HG03097 (cell line): Measurements from ENCODE around the gene DOK7.
"Not testable (repeated sequence)": the region's sequence is repeated elsewhere in the genome, so short reads cannot be mapped to it uniquely, and the experiment has no call there.

Experiments used
- ATAC-seq: cut with Tn5 transposase; IDR thresholded peaks from one replicate; pipeline ENCODE4 v1.9.1; 2021; ENCODE audit not compliant: unreplicated experiment, low FRiP score

The DOK7 gene

DNA sequence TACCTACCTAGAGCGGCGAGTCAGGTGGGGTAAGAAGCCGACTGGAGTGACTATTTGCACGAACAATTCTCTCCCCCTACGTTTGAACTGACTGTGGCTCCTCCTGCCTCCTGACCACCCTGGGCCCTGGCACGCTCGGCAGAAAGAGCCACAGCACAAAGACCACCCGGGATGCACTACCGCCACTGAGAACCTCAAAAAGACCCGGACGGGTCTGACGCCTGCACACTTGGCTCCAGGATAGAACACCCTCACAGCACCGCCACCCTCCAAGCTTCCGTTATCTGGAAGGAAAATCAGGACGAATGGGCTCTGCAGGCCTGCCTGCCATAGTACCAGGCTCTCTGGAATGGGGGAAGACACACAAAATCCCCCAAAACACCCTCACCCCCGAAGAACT is 66.9 kb downstream of the DOK7 start:
- ATAC-seq: no peak

- no peak for ATAC-seq
Measured at GRCh38 chr4:3530663-3531254, 67.7 kb downstream of the DOK7 start.

GRCh38 chr4:3531318-3531878 is 68.3 kb downstream of the DOK7 start:
- no peak for ATAC-seq

DNA sequence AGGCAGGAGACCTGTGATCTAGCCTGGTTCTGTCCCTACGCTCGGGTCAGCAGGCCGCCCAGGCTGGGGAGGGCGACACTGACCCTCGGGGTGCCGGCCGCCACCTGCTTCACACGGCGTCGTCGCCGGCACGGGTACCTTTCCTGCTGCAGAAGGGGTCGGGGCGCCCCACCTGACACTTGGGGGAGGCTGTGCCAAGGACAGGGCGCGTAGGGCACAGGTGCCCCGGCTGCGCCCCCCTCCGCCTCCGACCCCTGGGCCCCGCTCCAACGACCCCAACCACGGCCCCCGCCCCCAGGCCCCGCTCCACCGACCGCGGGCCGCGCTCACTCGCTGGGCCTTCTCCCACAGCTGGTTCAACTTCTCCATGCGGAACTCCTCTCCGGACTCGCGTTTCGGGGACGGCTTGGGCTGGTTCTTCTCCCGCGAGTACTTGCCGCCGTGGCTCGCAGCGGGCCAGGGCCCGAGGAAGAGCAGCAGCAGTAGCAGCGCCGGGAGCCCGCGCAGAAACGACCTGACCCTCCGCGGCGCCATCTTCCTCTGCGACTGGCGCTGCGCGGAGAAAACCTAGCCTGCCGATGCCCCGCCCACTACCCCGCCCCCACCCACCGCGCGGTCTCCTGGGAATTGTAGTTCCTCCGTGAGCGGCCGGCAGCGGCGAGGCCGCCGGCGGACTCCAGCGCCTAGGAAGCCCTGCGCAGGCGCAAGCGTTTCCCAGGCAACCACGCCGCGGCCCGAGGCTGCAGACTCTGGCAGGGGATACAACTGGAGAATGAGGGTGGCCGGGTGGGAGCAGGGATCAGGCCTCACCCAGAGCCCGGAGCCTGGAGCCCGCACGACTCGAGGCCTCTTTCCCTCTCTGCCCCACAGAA is 69.0 kb downstream of the DOK7 start, which contains the start of gene LRPAP1:
TSS of gene LRPAP1 (minus strand) at position 544 of the 872 bp plus-strand sequence. CDS start at position 534, 10 bp downstream.
- ATAC-seq: peak; percentile 65

GRCh38 chr4:3532751-3533422 is 69.8 kb downstream of the DOK7 start:
- no peak for ATAC-seq

DNA sequence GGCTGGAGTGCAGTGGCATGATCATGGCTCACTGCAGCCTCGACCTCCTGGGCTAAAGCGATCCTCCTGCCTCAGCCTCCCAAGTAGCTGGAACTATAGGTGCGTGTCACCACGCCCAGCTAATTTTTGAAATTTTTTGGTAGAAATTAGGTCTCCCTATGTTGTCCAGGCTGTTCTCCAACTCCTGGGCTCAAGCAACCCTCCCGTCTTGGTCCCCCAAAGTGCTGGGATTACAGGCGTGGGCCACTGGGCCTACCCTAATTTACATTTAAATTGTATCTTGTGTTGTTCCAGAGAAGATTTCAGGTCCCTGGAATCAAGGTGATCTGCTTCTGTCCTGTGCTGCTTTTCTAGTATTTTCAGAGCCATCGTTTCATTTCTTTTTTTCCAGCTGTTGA is 70.3 kb downstream of the DOK7 start:
- ATAC-seq: no peak

DNA sequence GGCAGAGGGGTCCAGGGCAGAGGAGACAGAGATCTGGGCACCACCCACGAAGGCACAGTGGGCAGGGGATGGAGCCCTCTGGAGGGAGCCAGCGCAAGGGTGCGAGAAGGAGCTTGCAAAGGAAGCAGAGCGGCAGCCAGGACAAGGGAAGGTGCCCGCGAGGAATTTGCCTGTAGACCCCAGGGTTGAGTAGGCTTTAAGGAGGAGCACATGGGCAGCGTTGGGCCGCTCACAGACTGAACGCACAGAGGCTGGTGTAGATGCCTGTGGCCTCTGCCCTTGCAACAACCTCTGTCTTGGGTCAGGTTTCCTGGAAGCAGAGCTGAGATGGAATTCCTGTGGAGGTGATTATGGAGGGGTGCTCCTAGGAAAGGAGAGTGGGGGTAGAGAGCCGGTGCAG is 72.7 kb downstream of the DOK7 start:
- not testable (repeated sequence) for ATAC-seq

- ATAC-seq: not testable (repeated sequence)
Measured at GRCh38 chr4:3538906-3539305, 75.8 kb downstream of the DOK7 start.

GRCh38 chr4:3543415-3543814 is 80.3 kb downstream of the DOK7 start:
- ATAC-seq: not testable (repeated sequence)
